A673 (cell line): ENCODE measurements around the gene ENSA.

Experiments used
- CTCF ChIP-seq: fragments of 300-800, 200-600 bp; sonication (generic); conservative IDR thresholded peaks from 2 replicates; pipeline ENCODE4 v1.5.1; 2017; ENCODE audit warnings: low read depth, mild to moderate bottlenecking, antibody characterized with exemption, low read length, moderate library complexity, mixed read lengths
- EZH2 ChIP-seq: fragments of 200-600 bp; sonication (generic); IDR thresholded peaks from 2 replicates; pipeline ENCODE4 v1.6.1; 2017; ENCODE audit warnings: borderline replicate concordance, low read depth, mild to moderate bottlenecking, mixed read lengths, antibody characterized with exemption, low read length; ENCODE audit not compliant: poor library complexity, severe bottlenecking

- TF ChIP-seq CTCF (no peak), EZH2 (no peak)
Measured at GRCh38 chr1:150575518-150576366, 53.7 kb downstream of the ENSA start.
